Raji (cell line): ENCODE measurements around the gene CMTM7.

Experiments used
- POLR2A ChIP-seq: IDR thresholded peaks from 2 replicates; pipeline ENCODE4 v1.6.1; 2011; ENCODE audit warnings: low read depth, low read length, control low read depth; ENCODE audit not compliant: insufficient read depth

The CMTM7 gene

GRCh38 chr3:32421185-32421584 lies 29.5 kb downstream of the CMTM7 start:
- no peak for TF ChIP-seq POLR2A

- no peak for TF ChIP-seq POLR2A
Observed at GRCh38 chr3:32421991-32422859, 30.6 kb downstream of the CMTM7 start.

DNA sequence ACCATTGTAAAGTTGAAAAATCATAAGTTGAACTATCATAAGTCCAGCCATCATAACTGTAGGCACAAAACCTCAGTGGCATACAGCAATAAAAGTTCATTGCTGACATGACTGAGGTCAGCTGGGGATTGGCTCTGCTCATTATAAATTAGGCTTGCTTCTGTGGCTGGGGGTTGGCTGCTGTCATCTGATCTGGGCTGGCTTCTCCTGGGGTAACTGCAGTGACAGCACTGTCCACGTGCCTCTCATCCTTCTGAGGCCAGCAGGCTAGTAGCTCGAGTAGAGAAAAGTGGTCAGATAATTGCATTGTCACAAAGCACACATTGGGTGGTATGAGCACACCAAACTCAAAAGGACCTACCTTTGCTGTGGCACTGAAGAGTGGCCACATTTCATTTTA lies 31.3 kb downstream of the CMTM7 start:
- no peak for TF ChIP-seq POLR2A

GRCh38 chr3:32423534-32423933 lies 31.9 kb downstream of the CMTM7 start:
- no peak for TF ChIP-seq POLR2A

- TF ChIP-seq POLR2A, result no peak
Observed at GRCh38 chr3:32423956-32424557, 32.4 kb downstream of the CMTM7 start.

DNA sequence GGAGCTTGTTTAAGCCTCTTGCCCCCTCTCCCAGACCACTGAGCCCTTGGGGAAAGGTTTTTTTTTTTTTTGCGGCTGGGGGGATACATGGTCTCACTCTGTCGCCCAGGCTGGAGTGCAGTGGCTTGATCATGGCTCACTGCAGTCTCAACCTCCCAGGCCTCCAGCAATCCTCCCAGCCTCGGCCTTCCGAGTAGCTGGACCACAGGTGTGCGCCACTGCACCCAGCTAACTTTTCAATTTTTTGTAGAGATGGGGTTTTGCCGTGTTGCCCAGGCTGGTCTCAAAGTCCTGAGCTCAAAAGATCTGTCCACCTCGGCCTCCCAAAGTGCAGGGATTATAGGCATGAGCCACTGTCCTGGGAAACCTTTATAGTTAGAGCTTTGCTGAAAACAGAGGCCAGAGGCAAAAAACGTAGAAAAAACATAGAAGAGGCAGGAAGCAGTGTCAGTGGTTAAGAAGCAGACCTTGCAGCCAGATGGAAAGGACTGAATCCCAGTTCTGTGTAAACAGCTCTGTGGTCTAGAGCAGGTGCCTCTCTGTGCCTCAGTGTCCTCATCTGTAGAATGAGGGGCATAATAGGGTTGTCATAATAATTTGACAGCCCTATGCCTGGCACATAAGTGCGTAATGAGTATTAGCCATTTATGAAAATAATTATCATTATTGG lies 33.1 kb downstream of the CMTM7 start:
- no peak for TF ChIP-seq POLR2A

DNA sequence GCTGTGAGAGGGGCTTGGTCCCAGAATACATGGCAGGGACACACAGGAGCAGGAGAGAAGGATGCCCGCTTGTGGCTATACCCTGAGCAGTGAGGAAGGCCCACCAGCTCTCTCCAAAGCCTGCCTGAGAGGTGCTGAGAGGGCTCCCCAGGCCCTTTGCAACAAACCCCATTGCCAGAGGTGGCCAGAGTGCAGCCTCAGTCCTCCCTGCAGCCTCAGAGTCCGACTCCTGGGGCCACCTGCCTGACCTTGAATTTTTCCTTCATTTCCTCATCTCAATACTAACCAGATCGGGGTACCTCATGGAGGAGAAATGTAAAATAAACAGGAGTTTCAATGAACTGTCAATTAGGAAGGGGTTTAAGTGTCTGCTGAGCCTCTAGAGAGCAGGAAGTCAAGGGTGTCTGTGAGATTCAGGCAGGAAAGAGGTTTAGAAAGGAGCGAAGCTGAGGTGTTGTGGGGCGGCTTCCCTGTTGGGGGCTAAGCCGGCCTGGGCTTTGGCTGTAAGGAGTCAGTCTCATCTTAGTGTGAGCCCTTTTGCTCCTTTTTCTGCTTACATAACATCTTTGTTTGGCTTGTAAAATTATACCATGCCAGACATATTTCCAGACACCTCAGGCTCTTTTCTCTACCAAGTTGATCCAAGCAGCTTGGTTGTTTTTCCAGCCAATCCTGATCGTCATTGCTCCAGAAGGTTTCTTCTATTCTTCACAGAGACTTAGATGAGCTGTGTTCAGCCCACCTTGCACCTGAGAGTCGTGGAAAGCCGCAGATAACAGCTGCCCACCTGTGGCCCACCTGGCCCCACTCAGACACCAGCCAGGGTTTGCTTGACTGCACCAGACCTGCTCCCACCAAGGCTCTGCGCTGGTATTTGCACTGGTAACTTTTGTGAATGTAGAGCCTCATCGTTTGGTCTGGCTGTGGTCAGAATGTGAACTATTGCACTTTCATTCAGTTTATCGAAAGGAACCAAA lies 36.7 kb downstream of the CMTM7 start:
- TF ChIP-seq POLR2A, result no peak

GRCh38 chr3:32430900-32431299 lies 39.2 kb downstream of the CMTM7 start:
- TF ChIP-seq POLR2A, result no peak

DNA sequence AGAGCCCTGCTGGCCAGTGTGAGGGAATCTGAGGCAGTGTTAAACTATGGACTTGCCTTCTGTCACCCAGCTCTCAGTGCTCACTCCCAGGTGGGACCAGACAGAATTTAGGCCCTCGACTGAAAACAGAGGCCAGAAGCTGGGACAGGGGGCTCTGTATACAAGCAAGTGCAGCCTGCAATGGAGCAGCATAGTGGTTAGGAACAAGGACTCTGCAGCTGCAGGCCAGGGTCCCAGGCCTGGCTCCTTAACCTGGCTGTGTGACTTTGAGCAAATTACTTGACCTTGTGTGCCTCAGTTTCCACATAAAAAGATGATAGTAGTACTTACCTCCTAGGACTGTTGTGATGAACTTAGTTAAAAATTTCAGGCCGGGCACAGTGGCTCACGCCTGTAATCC lies 39.8 kb downstream of the CMTM7 start:
- no peak for TF ChIP-seq POLR2A

DNA sequence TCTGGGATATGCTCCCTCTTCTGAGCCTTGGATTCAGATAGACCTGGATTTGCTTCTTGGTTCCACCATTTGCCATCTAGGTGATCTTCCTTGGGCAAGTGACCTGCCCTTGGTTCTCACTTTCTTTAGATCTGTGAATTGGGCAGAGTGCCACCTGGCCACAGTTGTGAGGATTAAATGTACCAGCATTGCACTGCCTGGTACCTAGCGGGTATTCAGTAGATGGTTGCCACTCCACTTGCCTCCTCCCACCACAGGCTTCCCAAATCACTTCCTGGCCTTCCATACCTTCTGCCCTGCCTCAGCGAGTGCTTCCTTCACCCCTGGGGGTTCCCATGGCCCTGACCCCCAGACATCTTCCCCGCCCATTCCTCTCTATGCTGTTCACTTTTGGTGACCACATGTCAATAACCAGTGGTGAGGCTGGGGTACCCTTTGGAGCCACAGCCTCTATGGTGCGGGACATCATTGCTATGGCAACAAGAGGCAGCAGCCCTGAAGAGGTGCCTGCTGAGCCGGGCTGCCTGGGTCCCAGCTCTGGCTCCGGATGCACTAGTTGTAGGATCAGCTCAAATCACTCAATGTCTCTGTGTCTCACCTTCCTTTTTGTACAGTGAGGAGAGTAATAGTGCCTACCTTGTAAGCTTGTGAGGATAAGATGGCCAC lies 40.5 kb downstream of the CMTM7 start:
- TF ChIP-seq POLR2A, result no peak

GRCh38 chr3:32432711-32433530 lies 41.3 kb downstream of the CMTM7 start:
- TF ChIP-seq POLR2A, result no peak

DNA sequence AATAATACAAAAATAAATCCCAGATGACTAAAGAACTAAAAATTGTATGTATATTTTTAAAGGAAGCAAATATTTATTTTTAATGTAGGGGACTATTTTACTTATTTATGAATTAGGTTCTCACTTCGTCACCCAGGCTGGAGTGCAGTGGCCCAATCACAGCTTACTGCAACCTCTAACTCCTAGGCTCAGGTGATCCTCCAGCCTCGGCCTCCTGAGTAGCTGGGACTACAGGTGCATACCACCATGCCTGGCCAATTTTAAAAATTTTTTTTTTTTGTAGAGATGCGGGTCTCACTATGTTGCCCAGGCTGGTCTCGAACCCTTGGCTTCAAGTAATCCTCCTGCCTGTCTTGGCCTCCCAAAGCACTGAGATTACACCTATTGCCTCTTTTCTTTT lies 42.6 kb downstream of the CMTM7 start:
- no peak for TF ChIP-seq POLR2A
